HG02885 (cell line): ENCODE data around the gene CRACR2A.

Source experiments
- ATAC-seq: cut with Tn5 transposase; IDR thresholded peaks from one replicate; pipeline ENCODE4 v1.9.1; 2021; ENCODE audit warnings: mild to moderate bottlenecking; ENCODE audit not compliant: unreplicated experiment, poor library complexity

Gene CRACR2A

DNA sequence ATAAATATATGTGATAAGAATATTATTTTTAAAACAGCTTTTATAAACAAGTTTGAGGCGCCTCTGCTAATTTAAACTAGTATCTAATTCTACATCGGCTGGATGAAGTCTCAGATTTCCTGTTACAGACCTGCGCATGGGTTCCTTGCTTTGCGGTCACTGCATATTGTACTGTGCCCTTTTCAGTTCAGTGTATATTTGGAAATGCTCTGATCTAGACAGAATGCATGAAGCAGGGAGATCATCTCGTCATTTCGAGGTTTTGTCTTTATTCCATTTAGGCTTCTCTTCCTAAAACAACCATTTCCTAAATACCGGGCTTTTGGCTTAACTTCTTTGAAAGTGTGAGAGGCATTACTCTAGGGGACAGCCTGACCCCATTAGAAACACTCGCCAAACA lies 25.6 kb downstream of the CRACR2A start:
- ATAC-seq, result no peak

DNA sequence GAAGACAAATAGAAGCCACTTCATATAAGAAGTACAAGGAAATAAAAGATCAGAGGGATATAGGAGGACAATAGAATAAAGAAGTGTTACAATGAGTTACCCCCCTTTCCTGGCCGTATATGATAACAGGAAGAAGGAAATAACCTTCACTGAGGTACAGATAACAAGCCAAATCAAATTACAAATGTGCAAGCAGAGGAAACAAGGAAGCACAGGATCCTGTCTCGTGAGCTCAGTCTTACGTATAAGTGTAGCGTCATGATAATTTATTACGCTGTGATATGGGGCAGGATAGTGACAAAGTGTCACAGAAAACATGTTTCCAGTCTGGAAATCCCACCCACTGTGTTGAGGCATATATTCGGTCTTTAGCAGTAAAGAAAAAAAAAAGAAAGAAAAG lies 26.5 kb downstream of the CRACR2A start:
- no peak for ATAC-seq

DNA sequence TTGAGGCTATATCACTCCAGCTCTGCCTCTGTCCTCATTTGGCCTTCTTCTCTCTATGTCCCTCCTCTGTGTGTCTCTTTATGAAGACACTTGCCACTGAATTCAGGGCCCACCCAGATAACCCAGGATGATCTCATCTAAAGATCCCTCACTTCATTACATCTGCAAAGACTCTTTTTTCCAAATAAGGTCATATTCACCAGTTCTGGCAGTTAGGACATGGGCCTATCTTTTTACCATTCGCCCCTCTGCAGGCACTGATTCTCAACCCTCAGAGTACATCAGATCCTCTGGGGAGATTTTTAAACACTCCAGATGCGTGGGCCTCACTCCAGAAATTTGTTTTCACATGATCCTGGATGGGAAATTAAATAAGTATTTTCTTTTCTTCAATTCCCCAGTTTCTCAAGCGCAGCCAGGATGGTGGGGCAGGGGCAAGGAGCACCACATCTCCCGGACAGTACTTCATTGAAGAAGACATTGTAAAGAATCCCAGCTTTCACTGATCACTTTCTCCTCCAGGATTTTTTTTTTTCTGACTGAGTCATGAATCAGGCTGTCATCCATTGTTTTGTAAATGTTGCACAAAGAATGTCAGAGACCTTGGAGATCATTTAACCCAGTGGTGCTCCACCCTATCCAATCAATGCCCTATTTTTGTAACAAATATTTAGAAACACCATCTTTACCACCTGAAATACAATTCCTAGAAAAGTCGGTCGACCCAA lies 27.4 kb downstream of the CRACR2A start:
- no peak for ATAC-seq

DNA sequence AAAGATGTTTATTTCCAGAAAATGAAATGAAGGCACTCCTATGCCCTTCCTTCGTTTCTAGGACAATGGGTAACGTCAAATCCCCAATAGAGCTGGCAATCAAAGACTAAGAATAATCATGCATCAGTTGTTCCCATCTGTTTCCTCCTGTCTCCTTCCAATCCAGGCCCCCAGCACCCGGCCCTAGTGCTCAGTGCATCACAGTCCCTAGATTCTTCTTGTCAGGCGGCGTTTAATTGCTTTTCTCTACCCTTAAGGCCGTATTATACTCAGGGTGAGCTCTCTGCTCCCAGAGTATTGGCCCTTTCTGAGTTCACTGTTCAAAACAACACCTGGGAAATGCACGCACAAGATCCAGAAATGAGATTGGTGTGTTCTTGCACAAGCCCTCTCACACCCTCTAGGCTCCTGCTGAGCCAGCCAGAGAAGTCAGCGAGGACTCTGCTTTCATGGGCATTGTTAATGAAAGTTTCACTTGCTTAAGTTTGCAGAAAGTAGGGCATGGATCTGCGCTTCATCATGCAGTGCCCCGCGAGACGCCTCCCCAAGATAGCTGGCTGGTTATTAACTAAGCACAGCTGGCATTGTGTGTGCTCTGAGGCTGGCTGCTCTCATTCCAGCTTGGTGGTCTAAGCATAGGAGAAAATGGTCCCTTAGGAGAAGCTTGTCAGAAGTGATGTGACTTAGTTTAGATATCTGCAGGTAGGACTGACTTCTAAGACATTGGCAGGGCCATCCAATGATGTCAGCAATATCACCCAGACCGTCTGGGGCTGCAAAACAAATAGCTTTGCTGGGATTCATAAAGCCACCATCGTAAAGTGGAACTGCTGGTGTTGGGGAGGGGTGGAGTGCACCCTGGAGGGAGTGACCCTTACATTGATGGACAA lies 28.7 kb downstream of the CRACR2A start:
- no peak for ATAC-seq

DNA sequence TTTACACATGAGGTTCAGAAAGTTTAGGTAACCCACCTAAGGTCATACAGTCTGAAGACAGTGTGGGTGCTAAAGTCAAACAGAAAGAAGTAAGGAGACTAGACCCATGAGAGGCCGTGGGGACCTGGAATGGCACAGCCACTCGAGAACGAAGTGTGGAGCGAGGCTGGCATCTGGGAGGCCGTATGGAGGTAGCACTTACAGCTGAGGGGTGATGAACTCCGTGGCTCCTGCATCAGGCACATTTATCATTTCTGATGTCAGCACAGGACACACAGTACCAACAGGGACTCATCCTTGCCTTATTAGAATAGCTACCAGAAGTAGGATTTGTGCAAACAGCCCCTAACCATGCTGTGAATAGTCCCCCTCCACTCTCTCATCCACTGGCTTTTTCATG lies 30.5 kb downstream of the CRACR2A start:
- no peak for ATAC-seq

DNA sequence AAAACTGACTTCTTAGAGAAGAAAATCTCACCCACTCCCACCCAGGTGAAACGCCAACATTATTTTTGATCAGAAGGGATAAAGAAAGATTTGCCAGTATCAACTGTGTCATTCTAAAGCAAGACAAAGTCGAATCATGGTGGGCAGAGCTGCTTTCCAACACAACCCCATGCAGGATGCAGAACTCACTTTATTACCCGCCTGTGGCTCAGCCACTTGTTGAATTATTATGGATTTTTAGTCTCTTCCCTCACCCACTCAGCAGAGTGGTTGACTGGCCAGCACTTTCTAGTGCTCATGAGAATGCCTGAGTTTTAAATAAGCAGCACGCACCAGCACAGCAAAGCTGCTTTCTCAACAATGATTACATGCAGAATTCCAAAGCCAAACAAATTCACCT lies 32.1 kb downstream of the CRACR2A start:
- ATAC-seq, result no peak

DNA sequence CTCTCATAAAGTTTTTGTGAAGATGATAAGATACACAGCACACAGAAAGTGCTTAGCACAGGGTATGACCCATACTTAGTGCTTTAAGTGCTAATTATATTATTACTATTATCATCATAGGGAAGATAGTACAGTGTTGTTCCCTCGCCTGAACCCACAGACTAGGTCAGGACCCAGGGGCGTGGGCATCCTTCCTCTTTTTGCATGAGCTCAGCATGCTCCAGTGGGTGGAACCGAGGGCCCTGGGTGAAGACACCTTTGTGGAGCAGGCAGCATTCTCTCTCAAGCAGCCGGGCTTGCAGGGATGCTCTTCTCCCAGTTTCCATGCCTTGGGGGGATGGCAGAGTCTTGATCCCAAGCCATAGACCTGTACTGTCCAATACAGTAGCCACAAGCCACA lies 34.8 kb downstream of the CRACR2A start:
- ATAC-seq, result no peak

DNA sequence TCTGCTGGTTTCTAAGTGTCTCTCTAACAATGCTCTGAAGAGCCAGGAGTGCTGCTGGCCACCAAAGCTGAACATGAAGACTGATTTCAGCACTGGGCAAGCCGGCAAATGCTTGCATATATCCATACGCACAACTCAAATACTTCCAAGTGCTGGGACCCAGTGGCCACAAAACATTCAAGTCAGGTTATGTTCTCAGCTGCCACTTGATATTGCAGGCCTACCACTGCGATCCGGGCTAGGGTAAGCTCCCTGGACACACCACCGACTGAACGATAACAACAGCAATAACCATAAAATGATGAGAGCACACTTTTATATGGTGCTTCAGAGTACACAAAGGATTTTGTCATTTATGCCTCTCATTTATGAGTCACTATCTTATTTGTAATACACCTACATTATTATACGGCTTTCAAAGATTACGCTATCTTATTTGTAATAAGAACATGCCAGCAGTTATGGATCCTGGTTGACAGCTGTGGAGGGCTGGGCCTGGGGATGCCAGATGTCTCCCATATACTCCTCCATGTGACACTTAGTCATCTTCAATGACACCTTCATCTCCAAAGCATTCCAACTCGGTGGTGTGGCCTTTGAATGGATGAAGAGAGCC lies 35.5 kb downstream of the CRACR2A start:
- no peak for ATAC-seq

DNA sequence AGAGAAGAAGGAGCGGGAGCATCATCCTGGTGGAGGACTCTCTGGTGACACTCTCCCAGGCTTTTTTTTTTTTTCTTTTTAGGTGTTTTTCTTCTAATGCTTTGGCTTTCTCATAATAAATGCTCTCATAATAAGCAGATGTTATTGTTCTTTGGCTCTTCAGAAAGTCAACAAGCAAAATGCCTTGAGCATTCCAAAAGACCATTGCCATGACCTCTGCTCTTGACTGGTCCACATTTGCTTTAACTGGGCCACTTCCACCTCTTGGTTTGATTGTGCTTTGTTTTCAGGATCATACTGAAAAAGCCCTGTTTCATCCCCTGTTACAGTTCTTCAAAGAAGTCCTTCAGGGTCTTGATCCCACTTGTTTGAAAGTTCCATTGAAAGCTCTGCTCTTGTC lies 36.9 kb downstream of the CRACR2A start:
- ATAC-seq, result no peak

DNA sequence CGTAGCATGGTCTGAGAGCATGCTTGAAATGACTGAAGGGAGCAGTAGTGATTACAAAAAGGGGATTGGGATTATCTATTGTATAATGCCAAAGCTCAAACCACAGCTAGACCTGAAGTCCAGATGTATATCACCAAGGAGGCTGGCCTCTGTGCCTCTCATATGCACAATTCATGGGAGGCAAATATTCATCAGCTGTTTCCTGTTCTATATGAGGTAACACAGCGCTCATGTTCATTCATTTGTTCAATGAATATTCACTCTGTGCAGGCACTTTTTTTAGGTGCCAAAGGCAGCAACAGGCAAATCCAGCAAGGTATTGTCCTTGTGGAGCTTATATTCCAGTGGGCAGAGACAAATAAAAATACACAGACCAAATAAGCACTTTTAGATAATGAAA lies 39.0 kb downstream of the CRACR2A start:
- no peak for ATAC-seq

DNA sequence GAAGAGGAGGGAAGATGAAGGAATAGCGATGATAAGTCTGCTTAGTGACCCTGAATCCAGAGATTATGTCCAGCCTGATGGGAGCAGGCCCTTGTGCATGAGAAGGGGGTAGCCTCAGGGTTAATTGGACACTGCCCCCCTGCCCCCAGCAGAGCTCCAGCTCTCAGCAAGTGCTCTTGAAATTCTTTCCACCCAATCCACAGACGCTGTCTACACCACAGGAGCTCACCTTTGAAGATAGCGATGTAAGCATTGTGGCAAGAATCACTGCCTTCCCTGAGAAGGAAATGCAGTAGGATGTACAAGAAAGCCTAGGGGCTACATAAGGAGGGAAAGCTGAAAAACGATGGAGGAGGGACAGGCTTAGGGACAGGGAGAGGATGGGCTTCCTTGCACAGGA lies 39.4 kb downstream of the CRACR2A start:
- no peak for ATAC-seq

DNA sequence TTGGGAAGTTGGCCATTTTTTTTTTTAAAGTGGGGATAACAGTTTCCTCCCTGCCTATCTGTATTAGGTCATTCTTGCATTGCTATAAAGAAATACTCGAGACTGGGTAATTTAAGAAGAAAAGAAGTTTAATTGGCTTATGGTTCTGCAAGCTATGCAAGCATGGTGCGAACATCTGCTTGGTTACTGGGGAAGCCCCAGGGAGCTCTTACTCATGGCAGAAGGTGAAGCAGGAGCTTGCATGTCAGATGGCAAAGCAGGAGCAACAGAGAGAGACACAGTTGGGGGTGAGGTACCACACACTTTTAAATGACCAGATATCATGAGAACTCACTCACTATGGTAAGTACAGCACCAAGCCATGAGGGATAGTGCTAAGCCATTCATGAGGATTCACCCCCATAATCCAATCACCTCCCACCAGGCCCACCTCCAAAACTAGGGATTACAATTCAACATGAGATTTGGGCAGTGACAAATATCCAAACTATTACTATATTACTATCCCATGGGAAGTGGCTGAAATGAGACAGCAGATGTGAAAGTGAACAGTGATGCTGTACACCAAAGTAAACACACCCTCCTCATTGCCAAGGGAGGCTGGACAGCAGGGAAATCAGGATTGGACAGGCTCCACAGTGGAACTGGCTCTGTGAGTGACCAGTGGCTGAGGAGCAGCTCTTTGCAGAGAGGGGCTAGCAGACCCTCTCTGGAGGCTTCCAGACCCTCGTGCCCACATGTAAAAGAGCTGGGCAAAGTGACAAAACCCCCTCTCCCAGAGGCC lies 40.5 kb downstream of the CRACR2A start:
- no peak for ATAC-seq

DNA sequence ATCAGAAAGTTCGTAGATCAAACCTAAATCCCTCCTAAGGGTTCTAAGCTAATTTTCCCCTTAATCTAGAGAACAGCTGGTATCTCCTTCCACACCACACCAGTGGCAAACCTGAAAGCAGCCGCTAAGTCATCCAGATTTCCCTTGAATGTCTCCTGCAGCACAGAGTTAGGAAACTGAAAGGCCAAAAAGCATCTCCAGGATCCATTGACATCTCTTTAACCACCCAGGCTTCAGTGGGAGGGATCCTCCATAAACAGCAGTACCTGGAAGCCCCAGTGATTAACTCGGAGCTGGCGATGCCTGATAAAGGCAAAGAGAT lies 47.6 kb downstream of the CRACR2A start:
- ATAC-seq, result no peak

DNA sequence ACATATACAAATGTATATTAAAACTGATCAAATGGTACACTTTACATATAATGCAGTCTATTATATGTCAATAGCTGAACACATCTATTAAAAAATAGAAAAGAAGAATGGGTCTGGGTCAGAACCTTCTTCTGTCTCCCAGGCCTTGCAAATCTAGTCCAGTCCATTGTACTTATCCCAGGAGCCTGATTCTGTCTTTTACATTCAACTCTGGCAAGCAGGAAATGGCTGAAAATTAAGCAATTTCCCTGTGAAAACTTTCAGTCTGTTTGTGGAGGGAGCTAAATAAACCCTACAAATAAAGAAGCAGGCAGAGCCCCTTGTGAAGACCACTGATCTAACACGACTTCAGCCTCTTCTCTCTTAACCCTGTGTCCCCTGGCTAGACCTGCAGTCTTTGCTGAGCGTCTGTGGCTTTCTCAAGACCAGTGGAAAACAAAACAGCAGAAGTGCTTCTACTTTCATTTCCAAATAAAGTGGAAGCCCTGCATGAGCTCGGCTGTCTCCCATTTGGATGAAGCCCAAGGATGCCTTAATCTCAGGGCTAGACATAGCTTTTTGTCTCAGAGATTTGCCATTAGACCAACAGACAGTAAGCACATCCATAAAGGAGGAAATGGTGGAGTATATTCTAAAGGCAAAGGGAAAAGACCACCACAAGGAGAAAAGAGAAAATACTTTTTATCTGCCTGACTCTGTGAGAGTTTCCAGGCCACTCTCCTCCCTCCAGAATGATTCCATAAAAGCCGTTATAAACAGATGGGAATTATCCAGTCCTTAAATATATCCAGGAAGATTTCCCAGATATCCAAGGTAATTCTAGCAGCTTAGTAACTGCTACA lies 48.2 kb downstream of the CRACR2A start:
- ATAC-seq, result no peak

DNA sequence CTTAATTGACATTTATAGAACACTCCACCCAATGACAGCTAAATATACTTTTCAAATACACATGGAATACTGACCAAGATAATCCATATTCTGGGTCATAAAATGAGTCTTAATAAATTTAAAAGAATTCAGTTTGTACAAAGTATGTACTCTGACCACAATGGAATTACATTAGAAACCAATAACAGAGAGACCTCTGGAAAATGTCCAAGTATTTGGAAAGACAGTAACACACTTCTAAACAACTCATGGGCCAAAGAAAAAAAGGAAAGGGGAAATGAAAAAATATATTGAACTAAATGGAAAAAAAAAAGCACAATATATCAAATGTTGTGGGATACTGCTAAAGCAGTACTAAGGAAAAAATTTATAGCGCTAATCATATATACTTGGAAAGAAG lies 52.0 kb downstream of the CRACR2A start:
- no peak for ATAC-seq

DNA sequence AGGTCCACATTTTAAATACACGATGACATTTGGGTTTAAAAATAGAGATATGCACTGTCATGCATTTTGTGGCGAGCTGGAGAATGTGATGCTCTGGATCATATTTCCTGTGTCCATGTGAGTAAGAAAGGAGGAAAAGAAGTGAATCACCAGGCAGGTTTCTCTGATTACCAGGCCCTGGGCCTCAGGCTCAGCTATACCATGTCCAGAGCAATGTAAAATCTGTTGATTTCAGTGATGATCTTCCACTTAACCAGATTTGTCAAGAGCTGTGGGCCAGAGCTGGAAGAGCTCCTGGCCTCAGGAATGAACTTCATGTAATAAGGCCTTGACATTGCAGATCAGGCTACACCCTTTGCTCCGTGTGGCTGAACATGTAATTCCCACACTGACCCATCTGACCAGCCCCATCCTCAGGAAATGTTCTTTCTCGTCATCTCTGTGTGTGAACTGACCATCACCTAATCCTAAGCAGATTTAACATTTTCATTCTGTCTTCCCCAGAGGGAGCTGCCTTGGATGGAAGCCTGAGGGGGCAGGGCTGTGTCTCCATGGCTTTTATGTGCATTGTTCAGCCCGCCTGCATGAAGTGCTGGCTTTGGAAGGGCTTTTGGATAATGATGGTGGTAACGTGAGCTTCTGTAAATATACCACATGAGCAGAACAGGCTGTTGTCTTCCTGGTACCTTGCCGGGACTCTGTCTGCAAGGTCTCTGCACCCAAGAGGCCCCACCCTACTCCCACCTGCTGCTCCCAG lies 54.5 kb downstream of the CRACR2A start:
- no peak for ATAC-seq

DNA sequence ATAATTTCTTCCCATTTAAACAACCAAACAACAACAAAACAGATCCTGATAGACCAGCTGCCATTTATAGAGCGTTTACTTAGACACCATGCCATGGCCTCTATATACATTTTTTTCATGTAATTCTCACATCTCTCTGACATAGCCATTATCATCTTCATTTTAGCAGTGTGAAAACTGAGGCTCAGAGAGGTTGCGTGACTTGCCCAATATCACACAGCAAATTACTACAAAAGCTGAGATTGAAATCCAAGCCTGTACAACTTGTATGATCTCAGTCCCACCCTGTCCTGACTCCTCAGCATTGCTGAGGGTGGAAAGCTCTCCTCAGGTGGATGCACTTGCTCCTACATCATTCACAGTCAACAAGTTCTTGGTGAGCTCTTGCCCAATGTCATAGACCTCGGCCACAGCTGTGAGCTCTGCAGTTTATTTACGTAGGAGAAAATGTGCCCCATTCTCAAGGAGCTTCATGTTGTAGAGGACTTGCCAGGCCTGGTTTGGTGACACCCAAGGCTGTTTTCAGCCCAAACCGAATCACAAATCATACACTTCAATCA lies 55.5 kb downstream of the CRACR2A start:
- no peak for ATAC-seq

DNA sequence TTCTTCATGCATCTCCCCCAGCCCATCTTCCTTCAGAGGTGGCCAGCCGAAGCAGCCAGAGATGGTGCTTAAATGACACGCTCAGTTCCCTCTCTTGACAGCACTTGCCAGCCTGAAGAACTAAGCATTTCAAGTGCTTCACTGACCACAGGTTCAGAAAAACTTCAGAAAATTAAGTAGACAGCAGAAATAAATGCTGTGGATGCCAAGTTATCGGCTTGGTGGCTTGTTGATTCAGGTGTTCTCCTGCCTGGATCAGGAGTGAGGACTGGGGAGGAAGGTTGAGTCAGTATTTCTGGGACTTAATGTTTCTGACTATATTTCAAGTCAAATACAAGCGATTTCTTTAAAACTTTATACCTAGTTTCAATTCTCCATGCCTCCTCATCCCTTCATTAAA lies 58.2 kb downstream of the CRACR2A start:
- ATAC-seq, result no peak
